HEK293 (cell line): ENCODE results near the gene COL13A1.
A peak's percentile ranks its signal among the peaks of the same experiment; 100 is the strongest.

Source experiments
- CTCF ChIA-PET: fragments of 350-600 bp; formaldehyde crosslinking; extraction: SDS; loops from one replicate; lab custom pipeline; 2021; ENCODE audit warnings: antibody characterized with exemption; lab: Yijun Ruan, JAX
- POLR2A ChIA-PET: fragments of 300-600 bp; formaldehyde crosslinking; extraction: SDS; loops from one replicate; lab custom pipeline; 2020; ENCODE audit warnings: antibody characterized with exemption, inconsistent platforms; lab: Yijun Ruan, JAX
- H3K27ac ChIP-seq: fragments of 200-500 bp; sonication (Bioruptor generic); 2 replicates; pipeline ENCODE4 v1.5.1; 2014; ENCODE audit warnings: low read depth, low read length, control low read depth, inconsistent platforms; ENCODE audit errors: extremely low read depth
- H3K36me3 ChIP-seq, 2 experiments: fragments of 200-500 bp in 1 of 2; sonication (Bioruptor generic) in 1 of 2; 1 replicate in 1 of 2; 2 replicates in 1 of 2; pipeline ENCODE4 v1.5.1; 2014 to 2017; ENCODE audit warnings: inconsistent platforms in 2 of 2, low read length in 2 of 2; ENCODE audit not compliant: control insufficient read depth in 2 of 2, insufficient read depth in 1 of 2
- H3K4me1 ChIP-seq: fragments of 200-500 bp; sonication (Bioruptor generic); 2 replicates; pipeline ENCODE4 v1.5.1; 2014; ENCODE audit warnings: mild to moderate bottlenecking, low read length, inconsistent platforms; ENCODE audit not compliant: control insufficient read depth, insufficient read depth
- H3K4me3 ChIP-seq: 2 replicates; pipeline ENCODE4 v1.5.1; 2011; ENCODE audit warnings: low read depth, mild to moderate bottlenecking, control low read depth, low read length, moderate library complexity
- H3K9me3 ChIP-seq: fragments of 200-500 bp; sonication (Bioruptor generic); 2 replicates; pipeline ENCODE4 v1.5.1; 2014; ENCODE audit warnings: low read depth, low read length, inconsistent platforms; ENCODE audit not compliant: control insufficient read depth, insufficient read depth
- CTCF ChIP-seq: fragments of 450-650 bp; formaldehyde crosslinking; IDR thresholded peaks from 2 replicates; pipeline ENCODE4 v1.5.1; 2016; ENCODE audit warnings: missing biosample characterization, missing genetic modification characterization
- ELK4 ChIP-seq: IDR thresholded peaks from 2 replicates; pipeline ENCODE4 v1.6.1; 2011; ENCODE audit warnings: mild to moderate bottlenecking, low read depth, low read length, borderline replicate concordance
- GLIS1 ChIP-seq: fragments of 450-650 bp; formaldehyde crosslinking; IDR thresholded peaks from 2 replicates; pipeline ENCODE4 v1.5.1; 2016; ENCODE audit warnings: missing biosample characterization, missing genetic modification characterization
- GLIS2 ChIP-seq: fragments of 450-650 bp; formaldehyde crosslinking; IDR thresholded peaks from 2 replicates; pipeline ENCODE4 v1.5.1; 2016; ENCODE audit warnings: missing biosample characterization, missing genetic modification characterization
- HOXA7 ChIP-seq: sonication (generic); formaldehyde crosslinking; IDR thresholded peaks from 2 replicates; pipeline ENCODE4 v1.8.1; 2022; ENCODE audit warnings: missing genetic modification reagents, borderline replicate concordance
- YY2 ChIP-seq: fragments of 450-650 bp; formaldehyde crosslinking; IDR thresholded peaks from 2 replicates; pipeline ENCODE4 v1.5.1; 2016; ENCODE audit warnings: missing biosample characterization, missing genetic modification characterization
- ZBTB17 ChIP-seq: fragments of 450-650 bp; formaldehyde crosslinking; IDR thresholded peaks from 2 replicates; pipeline ENCODE4 v1.5.1; 2016; ENCODE audit warnings: missing biosample characterization, missing genetic modification characterization
- ZBTB48 ChIP-seq: fragments of 450-650 bp; formaldehyde crosslinking; IDR thresholded peaks from 2 replicates; pipeline ENCODE4 v1.5.1; 2016; ENCODE audit warnings: missing biosample characterization, missing genetic modification characterization
- ZFP41 ChIP-seq: fragments of 450-650 bp; formaldehyde crosslinking; IDR thresholded peaks from 2 replicates; pipeline ENCODE4 v1.5.1; 2016; ENCODE audit warnings: missing biosample characterization, missing genetic modification characterization, borderline replicate concordance
- ZIC2 ChIP-seq: fragments of 450-650 bp; formaldehyde crosslinking; IDR thresholded peaks from 2 replicates; pipeline ENCODE4 v1.5.1; 2016; ENCODE audit warnings: missing biosample characterization, missing genetic modification characterization
- ZNF175 ChIP-seq: fragments of 450-650 bp; formaldehyde crosslinking; IDR thresholded peaks from 2 replicates; pipeline ENCODE4 v1.5.1; 2016; ENCODE audit warnings: missing biosample characterization, missing genetic modification characterization
- ZNF221 ChIP-seq: fragments of 450-650 bp; formaldehyde crosslinking; IDR thresholded peaks from 2 replicates; pipeline ENCODE4 v1.5.1; 2017; ENCODE audit warnings: missing biosample characterization, missing genetic modification characterization, borderline replicate concordance
- ZNF24 ChIP-seq: fragments of 450-650 bp; formaldehyde crosslinking; IDR thresholded peaks from 2 replicates; pipeline ENCODE4 v1.5.1; 2016; ENCODE audit warnings: missing biosample characterization, missing genetic modification characterization
- ZNF394 ChIP-seq: fragments of 450-650 bp; formaldehyde crosslinking; IDR thresholded peaks from 2 replicates; pipeline ENCODE4 v1.5.1; 2016; ENCODE audit warnings: missing biosample characterization, missing genetic modification characterization, mild to moderate bottlenecking, moderate library complexity, borderline replicate concordance
- ZNF548 ChIP-seq: fragments of 450-650 bp; formaldehyde crosslinking; IDR thresholded peaks from 2 replicates; pipeline ENCODE4 v1.5.1; 2016; ENCODE audit warnings: missing biosample characterization, missing genetic modification characterization
- ZNF555 ChIP-seq: fragments of 450-650 bp; formaldehyde crosslinking; conservative IDR thresholded peaks from 2 replicates; pipeline ENCODE4 v1.5.1; 2017; ENCODE audit warnings: missing biosample characterization, mild to moderate bottlenecking, missing genetic modification characterization, inconsistent platforms
- ZNF580 ChIP-seq: fragments of 450-650 bp; formaldehyde crosslinking; IDR thresholded peaks from 2 replicates; pipeline ENCODE4 v1.5.1; 2016; ENCODE audit warnings: missing biosample characterization, missing genetic modification characterization
- ZNF600 ChIP-seq: fragments of 450-650 bp; formaldehyde crosslinking; IDR thresholded peaks from 2 replicates; pipeline ENCODE4 v1.5.1; 2016; ENCODE audit warnings: missing biosample characterization, missing genetic modification characterization
- ZNF654 ChIP-seq: fragments of 450-650 bp; formaldehyde crosslinking; IDR thresholded peaks from 2 replicates; pipeline ENCODE4 v1.5.1; 2016; ENCODE audit warnings: low read depth, missing biosample characterization, missing genetic modification characterization
- ZNF785 ChIP-seq: fragments of 450-650 bp; formaldehyde crosslinking; IDR thresholded peaks from 2 replicates; pipeline ENCODE4 v1.5.1; 2016; ENCODE audit warnings: missing biosample characterization, missing genetic modification characterization

COL13A1 gene

GRCh38 chr10:69826789-69827554 is 25.3 kb downstream of the COL13A1 start:
- CTCF ChIA-PET = interaction anchor here (0.7 to 0.8 kb wide), 2 partner anchors 10 to 74 kb away, joined by 3 read pairs; no protein-coding TSS in a partner anchor
- no peaks in the 10 kb centered on the region for H3K9me3 ChIP-seq
- TF ChIP-seq ZNF600 (tag by site-specific recombination) (no peak), ZNF580 (no peak), ZBTB17 (tag by site-specific recombination) (peak; percentile 98)
- H3K36me3 ChIP-seq = no peaks in the 10 kb centered on the region
- H3K4me1 ChIP-seq = no peaks in the 10 kb centered on the region
- no peak overlapping the region for H3K4me3 ChIP-seq
- no peak overlapping the region for H3K27ac ChIP-seq
- POLR2A ChIA-PET = no interaction called here

- ChIA-PET POLR2A (no interaction called here), CTCF (interaction anchor here (0.7 kb wide), 1 partner anchor 8 kb away, joined by 3 read pairs; no protein-coding TSS in a partner anchor)
- Histone ChIP-seq H3K36me3 (no peaks in the 10 kb centered on the region), H3K27ac (no peak overlapping the region), H3K9me3 (no peaks in the 10 kb centered on the region), H3K4me1 (no peaks in the 10 kb centered on the region), H3K4me3 (no peak overlapping the region)
- TF ChIP-seq ZNF175 (tag by site-specific recombination) = no peak
These were observed 26.6 kb downstream of the COL13A1 start for GRCh38 chr10:69828144-69828870.

GRCh38 chr10:69829775-69830174 is 28.1 kb downstream of the COL13A1 start:
- H3K9me3 ChIP-seq = no peaks in the 10 kb centered on the region

GRCh38 chr10:69831231-69831855 is 29.6 kb downstream of the COL13A1 start:
- no peak overlapping the region for H3K4me3 ChIP-seq
- TF ChIP-seq ZNF221 (tag by site-specific recombination) (no peak), ZNF394 (tag by site-specific recombination) (no peak), ZNF548 (tag by site-specific recombination) (no peak), ZBTB48 (tag by site-specific recombination) (no peak), CTCF (tag by site-specific recombination) (no peak), GLIS1 (tag by site-specific recombination) (peak; percentile 93), ZIC2 (peak; percentile 91)
- no peak overlapping the region for H3K27ac ChIP-seq
- ChIA-PET POLR2A (no interaction called here), CTCF (no interaction called here)
- H3K9me3 ChIP-seq = no peaks in the 10 kb centered on the region
- no peaks in the 10 kb centered on the region for H3K4me1 ChIP-seq
- no peaks in the 10 kb centered on the region for H3K36me3 ChIP-seq

More at GRCh38 chr10:69829775-69830174, 28.1 kb downstream of the COL13A1 start:
- ChIA-PET POLR2A (no interaction called here), CTCF (no interaction called here)
- TF ChIP-seq ZFP41 (no peak), ZNF555 (tag by site-specific recombination) (no peak), ZNF654 (tag by site-specific recombination) (no peak), ZNF785 (tag by site-specific recombination) (no peak), GLIS2 (tag by site-specific recombination) (no peak), ELK4 (no peak), HOXA7 (CRISPR knock-in tag) (no peak), YY2 (tag by site-specific recombination) (no peak), ZNF24 (no peak)
- Histone ChIP-seq H3K27ac (no peak overlapping the region), H3K4me3 (no peak overlapping the region), H3K4me1 (no peaks in the 10 kb centered on the region), H3K36me3 (no peaks in the 10 kb centered on the region)
